Measurements from ENCODE around the gene SSU72.
"Not testable (repeated sequence)": the region's sequence is repeated elsewhere in the genome, so short reads cannot be mapped to it uniquely, and the experiment has no call there.

SSU72 gene

DNA sequence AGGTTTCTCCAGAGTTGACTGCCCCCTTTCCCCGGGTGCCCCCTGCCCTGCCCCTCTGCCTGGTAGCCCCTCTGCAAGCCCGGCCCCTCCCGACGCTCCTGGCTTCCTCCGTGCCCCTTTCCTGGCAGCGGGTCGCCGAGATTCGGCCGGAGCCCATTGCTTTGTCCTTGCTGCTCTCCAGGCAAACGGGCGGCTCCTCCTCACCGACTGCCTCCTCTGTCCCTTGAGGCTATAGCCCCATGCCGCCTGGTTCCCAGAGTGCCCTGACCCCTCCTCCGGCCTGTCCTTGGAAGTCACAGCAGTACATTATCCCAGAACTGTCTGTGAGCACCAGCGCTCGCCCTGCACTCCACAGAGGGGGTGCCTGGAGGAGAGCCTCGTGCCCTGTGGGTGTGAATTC is 61.0 kb downstream of the SSU72 start:
- peak overlapping the region; percentile 40 for H3K4me3 ChIP-seq (replicated peaks; ENCODE audit: insufficient read depth, low read length)
- H3K27ac ChIP-seq (replicated peaks) = peak overlapping the region; percentile 40
- H3K27me3 ChIP-seq (ENCODE audit: insufficient read depth, poor library complexity, severe bottlenecking); DNase-seq (ENCODE audit: low read depth in 1 of 2, low spot score in 1 of 2): not testable (repeated sequence)

DNA sequence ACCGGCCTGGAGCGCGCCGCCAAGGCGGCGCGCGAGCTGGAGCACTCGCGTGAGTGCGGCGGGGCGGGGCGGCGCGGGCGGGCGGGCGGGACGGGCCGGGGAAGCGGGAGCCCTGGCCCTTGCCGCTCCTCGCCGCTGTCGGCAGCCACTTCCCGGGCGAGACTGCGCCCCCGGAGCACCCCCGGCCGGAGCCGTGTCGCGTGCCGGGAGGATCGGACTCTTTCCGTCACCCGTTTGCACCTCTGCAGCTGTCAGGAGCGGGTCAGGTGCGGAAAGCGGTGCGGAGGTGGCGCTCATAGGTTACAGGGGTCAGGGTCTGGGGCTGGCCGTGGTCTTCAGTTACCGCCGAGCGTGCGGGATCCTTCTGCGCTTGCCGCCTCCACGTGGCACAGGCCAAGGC is 62.2 kb downstream of the SSU72 start:
- H3K27me3 ChIP-seq (ENCODE audit: insufficient read depth, poor library complexity, severe bottlenecking); DNase-seq (ENCODE audit: low read depth in 1 of 2, low spot score in 1 of 2): not testable (repeated sequence)
- Histone ChIP-seq H3K4me3 (replicated peaks; ENCODE audit: insufficient read depth, low read length) (peak overlapping the region; percentile 76), H3K27ac (replicated peaks) (peak overlapping the region; percentile 87)

GRCh38 chr1:1511533-1512285 is 63.0 kb downstream of the SSU72 start, which contains the start of gene ATAD3A:
Gene ATAD3A, plus strand, starts transcription at chr1:1512162. Its CDS starts 107 bp downstream, at chr1:1512269.
- no peaks in the 10 kb centered on the region for H3K27me3 ChIP-seq (ENCODE audit: insufficient read depth, poor library complexity, severe bottlenecking)
- TF ChIP-seq REST (IDR thresholded peaks at IDR 0.05; ENCODE audit: insufficient replicate concordance, low read depth) (no peak), POLR2AphosphoS5 (IDR thresholded peaks at IDR 0.05; ENCODE audit: low read depth) (peak; percentile 82)
- H3K27ac ChIP-seq (replicated peaks) = peak within 1 kb of the TSS; percentile 99
- peak; percentile 96 to 98 for DNase-seq (ENCODE audit: low read depth in 1 of 2, low spot score in 1 of 2)
- H3K4me3 ChIP-seq (replicated peaks; ENCODE audit: insufficient read depth, low read length) = peak within 1 kb of the TSS; percentile 76

DNA sequence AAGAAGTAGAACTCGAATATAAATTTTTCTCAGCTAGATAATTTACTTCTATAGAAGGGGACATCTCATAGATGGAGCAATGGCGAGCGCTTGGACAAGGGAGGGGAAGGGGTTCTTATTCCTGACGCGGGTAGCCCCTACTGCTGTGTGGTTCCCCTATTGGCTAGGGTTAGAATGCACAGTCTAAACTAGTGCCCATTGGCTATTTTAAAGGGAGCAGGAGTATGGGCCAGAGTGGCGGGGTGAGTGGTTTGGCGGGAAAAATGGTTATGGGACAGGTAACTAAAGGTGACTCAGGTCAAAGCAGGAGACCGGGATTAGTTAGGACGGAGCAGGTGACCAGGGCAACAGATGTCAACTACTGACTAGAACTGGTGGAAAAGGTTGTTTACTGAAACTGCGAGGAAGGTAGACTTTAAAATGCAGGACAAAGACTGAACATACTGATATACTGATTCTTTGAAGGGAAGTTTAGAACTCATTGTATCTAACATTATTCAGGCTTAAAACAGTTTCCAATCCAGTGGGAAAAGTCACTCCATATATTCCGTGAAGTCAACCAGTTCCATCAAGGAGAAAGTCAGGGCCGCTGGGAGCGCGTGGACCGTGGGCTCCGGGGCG is 63.6 kb downstream of the SSU72 start:
- peak in 1 of 2 experiments; percentile 48 for DNase-seq (ENCODE audit: low read depth in 1 of 2, low spot score in 1 of 2)
- Histone ChIP-seq H3K27ac (replicated peaks) (peak overlapping the region; percentile 99), H3K4me3 (replicated peaks; ENCODE audit: insufficient read depth, low read length) (peak overlapping the region; percentile 76), H3K27me3 (ENCODE audit: insufficient read depth, poor library complexity, severe bottlenecking) (no peaks in the 10 kb centered on the region)
- TF ChIP-seq, protein P1, sequence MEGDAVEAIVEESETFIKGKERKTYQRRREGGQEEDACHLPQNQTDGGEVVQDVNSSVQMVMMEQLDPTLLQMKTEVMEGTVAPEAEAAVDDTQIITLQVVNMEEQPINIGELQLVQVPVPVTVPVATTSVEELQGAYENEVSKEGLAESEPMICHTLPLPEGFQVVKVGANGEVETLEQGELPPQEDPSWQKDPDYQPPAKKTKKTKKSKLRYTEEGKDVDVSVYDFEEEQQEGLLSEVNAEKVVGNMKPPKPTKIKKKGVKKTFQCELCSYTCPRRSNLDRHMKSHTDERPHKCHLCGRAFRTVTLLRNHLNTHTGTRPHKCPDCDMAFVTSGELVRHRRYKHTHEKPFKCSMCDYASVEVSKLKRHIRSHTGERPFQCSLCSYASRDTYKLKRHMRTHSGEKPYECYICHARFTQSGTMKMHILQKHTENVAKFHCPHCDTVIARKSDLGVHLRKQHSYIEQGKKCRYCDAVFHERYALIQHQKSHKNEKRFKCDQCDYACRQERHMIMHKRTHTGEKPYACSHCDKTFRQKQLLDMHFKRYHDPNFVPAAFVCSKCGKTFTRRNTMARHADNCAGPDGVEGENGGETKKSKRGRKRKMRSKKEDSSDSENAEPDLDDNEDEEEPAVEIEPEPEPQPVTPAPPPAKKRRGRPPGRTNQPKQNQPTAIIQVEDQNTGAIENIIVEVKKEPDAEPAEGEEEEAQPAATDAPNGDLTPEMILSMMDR (IDR thresholded peaks at IDR 0.05; ENCODE audit: insufficient read depth, low read length) = no peak
- TF ChIP-seq REST (IDR thresholded peaks at IDR 0.05; ENCODE audit: insufficient replicate concordance, low read depth) (no peak), POLR2AphosphoS5 (IDR thresholded peaks at IDR 0.05; ENCODE audit: low read depth) (no peak; the same call in 1 of the 2 replicates), GABPA (IDR thresholded peaks at IDR 0.05; ENCODE audit: low read depth) (no peak), SPI1 (IDR thresholded peaks at IDR 0.05; ENCODE audit: borderline replicate concordance, low read depth) (no peak)

GRCh38 chr1:1509465-1509850 is 65.2 kb downstream of the SSU72 start:
- not testable (repeated sequence) for H3K27me3 ChIP-seq (ENCODE audit: insufficient read depth, poor library complexity, severe bottlenecking); H3K27ac ChIP-seq (replicated peaks); H3K4me3 ChIP-seq (replicated peaks; ENCODE audit: insufficient read depth, low read length)
- DNase-seq (ENCODE audit: low read depth in 1 of 2, low spot score in 1 of 2) = peak in 1 of 2 experiments; percentile 22

DNA sequence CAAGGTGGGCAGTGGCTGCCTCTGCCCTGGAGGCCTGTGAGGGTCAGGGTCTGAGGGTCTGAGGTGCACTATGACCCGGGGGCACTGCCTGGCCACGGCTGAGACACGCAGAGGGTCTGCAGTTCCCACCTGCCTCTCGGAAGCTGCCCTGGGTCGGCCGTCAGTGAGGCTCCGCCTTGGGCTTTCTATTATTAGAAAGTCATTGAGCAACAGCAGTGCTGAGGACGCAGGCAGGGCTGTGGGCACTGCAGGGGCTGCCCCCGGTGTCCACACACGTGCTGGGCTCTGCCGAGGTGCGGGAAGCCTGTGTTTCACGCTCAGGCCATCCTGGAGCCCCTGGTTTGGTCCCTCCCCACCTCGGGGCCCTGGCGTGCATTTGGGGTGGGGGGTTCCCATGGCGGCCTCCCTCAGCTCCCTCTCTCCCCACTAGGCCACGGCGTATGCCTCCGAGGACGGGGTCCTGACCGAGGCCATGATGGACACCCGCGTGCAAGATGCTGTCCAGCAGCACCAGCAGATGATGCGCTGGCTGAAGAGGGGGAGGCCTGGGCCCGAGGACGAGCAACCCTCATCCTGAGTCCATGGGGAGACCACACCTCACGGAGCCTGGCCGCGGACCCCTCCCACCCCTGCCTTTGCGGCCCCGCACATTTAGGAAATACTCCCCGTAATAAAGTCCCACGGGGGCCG is 65.7 kb downstream of the SSU72 start:
- not testable (repeated sequence) for H3K27me3 ChIP-seq (ENCODE audit: insufficient read depth, poor library complexity, severe bottlenecking); H3K4me3 ChIP-seq (replicated peaks; ENCODE audit: insufficient read depth, low read length); H3K27ac ChIP-seq (replicated peaks); DNase-seq (ENCODE audit: low read depth in 1 of 2, low spot score in 1 of 2)
